Kidney (tissue), 14 donors: Measurements from ENCODE around the gene VILL. TPM values are rescaled to one million over a fixed set of nuclear protein-coding genes. Genes with fewer than 3 reads are reported as not detected.

Experiments used
- DNase-seq, 5 donors: peaks; one replicate each; pipeline ENCODE4 v3.0.0-alpha.2; 2013 to 2020
- FAIRE-seq: peaks from 2 replicates; lab custom pipeline; 2012; peaks lifted over from hg19 to GRCh38; lab: Jason Lieb, UNC
- H3K27ac ChIP-seq, 2 donors: one replicate each; pipeline ENCODE4 v1.7.0; 2013; ENCODE audit warnings: low read depth in 2 of 2, low read length in 2 of 2, inconsistent platforms in 1 of 2
- H3K27me3 ChIP-seq: one replicate; pipeline ENCODE4 v1.7.1; 2013; ENCODE audit warnings: low read length, inconsistent platforms; ENCODE audit not compliant: control insufficient read depth, insufficient read depth
- H3K36me3 ChIP-seq, 3 donors: one replicate each; pipeline versions ENCODE4 v1.7.0 to v1.7.1; 2013; ENCODE audit warnings: low read length in 3 of 3, control low read depth in 1 of 3, inconsistent platforms in 1 of 3; ENCODE audit not compliant: insufficient read depth in 3 of 3, control insufficient read depth in 2 of 3
- H3K4me1 ChIP-seq, 3 donors: one replicate each; pipeline versions ENCODE4 v1.7.0 to v1.7.1; 2013; ENCODE audit warnings: low read length in 3 of 3, inconsistent platforms in 1 of 3, low read depth in 1 of 3; ENCODE audit not compliant: control insufficient read depth in 2 of 3, insufficient read depth in 2 of 3
- H3K4me3 ChIP-seq, 3 donors: one replicate each; pipeline versions ENCODE4 v1.7.0 to v1.8.1; 2013; ENCODE audit warnings: low read length in 3 of 3, control low read depth in 1 of 3, inconsistent platforms in 1 of 3
- H3K9ac ChIP-seq, 3 donors: one replicate each; pipeline versions ENCODE4 v1.7.0 to v1.7.1; 2013; ENCODE audit warnings: low read length in 3 of 3, control low read depth in 1 of 3, inconsistent platforms in 1 of 3
- H3K9me3 ChIP-seq, 3 donors: one replicate each; pipeline versions ENCODE4 v1.7.0 to v1.7.1; 2013; ENCODE audit warnings: low read length in 3 of 3, control low read depth in 1 of 3, inconsistent platforms in 1 of 3; ENCODE audit not compliant: control insufficient read depth in 2 of 3, insufficient read depth in 1 of 3
- intact Hi-C: fragments of 100-400 bp; cut with DNase I; formaldehyde crosslinking; loops from one replicate; pipeline ENCODE4 v1.11.1; 2022
- microRNA-seq: library from miRNA; unstranded; fragments of <30 nt; microRNA quantifications from one replicate; pipeline ENCODE4 v1.2.0, GENCODE V29; 2020
- polyA plus RNA-seq: library from polyadenylated mRNA; stranded (reverse); fragments of 350-450 nt; fragmentation: Illumina TruSeq; extraction: RNeasy Lipid Tissue Mini Kit (QIAGEN cat#74804); gene quantifications from one replicate; pipeline ENCODE4 v1.2.3, GENCODE V29; 2014; ENCODE audit warnings: low read depth, low replicate concordance; ENCODE audit not compliant: insufficient read depth
- total RNA-seq: library from RNA; stranded (reverse); fragmentation: NEBNext Ultra II Directional; extraction: Animal tissue kit (Norgen Biotek cat#: 25700); gene quantifications from one replicate; pipeline ENCODE4 v1.2.1, GENCODE V29; 2021
- TF ChIP-seq, protein P1 (sequence below): IDR thresholded peaks from 3 replicates; pipeline ENCODE4 v1.5.1; 2012; ENCODE audit warnings: mild to moderate bottlenecking, moderate library complexity, borderline replicate concordance; ENCODE audit not compliant: insufficient read depth; ENCODE audit errors: extremely low read depth
- donor health status: control.
- donor health status: control.
- donor health status: control.
- donor health status: control.
- donor health status: control.
- donor health status: DM: yes; HTN: yes; CAD: no.
- donor health status: Normal renal cell carcinoma (clear cell type).

Gene VILL
- total and polyA plus RNA-seq, 2 donors from 2014 or later = 7.4 to 7.6 TPM

DNA sequence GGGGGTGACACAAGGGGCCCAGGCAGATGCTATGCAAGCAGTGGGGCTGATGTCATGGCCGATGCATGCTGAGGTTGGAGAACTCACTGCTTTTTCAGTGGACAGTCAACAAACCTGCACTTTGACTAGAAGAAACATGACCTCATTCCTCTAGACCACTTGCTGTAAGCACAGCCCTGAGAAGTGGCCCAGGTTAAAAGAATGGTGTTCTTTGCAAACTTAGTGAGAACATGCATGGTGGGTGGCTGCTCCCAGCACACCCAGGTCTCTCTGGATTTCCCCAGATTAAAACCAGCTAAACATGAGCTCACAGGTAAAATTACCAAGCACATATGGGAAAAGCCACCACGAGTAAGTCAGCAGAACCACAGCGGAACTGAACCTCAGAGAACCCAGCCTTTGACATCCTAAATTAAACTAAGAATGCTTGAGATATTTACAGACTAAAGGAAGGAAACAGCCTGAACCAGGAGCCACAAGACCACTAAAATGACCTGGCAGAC lies 64.0 kb downstream of the VILL start:
- TF ChIP-seq, protein P1, sequence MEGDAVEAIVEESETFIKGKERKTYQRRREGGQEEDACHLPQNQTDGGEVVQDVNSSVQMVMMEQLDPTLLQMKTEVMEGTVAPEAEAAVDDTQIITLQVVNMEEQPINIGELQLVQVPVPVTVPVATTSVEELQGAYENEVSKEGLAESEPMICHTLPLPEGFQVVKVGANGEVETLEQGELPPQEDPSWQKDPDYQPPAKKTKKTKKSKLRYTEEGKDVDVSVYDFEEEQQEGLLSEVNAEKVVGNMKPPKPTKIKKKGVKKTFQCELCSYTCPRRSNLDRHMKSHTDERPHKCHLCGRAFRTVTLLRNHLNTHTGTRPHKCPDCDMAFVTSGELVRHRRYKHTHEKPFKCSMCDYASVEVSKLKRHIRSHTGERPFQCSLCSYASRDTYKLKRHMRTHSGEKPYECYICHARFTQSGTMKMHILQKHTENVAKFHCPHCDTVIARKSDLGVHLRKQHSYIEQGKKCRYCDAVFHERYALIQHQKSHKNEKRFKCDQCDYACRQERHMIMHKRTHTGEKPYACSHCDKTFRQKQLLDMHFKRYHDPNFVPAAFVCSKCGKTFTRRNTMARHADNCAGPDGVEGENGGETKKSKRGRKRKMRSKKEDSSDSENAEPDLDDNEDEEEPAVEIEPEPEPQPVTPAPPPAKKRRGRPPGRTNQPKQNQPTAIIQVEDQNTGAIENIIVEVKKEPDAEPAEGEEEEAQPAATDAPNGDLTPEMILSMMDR = no peak
- intact Hi-C loops = no loop called here
- no peaks in the 10 kb centered on the region for H3K9me3 ChIP-seq
- no peak overlapping the region for H3K4me3 ChIP-seq
- no peaks in the 10 kb centered on the region for H3K4me1 ChIP-seq
- H3K9ac ChIP-seq = no peak overlapping the region
- FAIRE-seq (no peak), DNase-seq (no peak)
- no peak overlapping the region for H3K27ac ChIP-seq
- H3K27me3 ChIP-seq = no peaks in the 10 kb centered on the region
- no peaks in the 10 kb centered on the region for H3K36me3 ChIP-seq

Small RNA genes lying within 50 kb of the gene (microRNA-seq; reads per million reads assigned to microRNA genes)
- gene MIR26A1 = 16.2 reads per million, percentile 27 among the genes with 10 or more reads in this experiment

Other genes starting within 250 kb of the VILL start
- 78.3 TPM for gene CTDSPL, start 128.9 kb upstream of the VILL start, total RNA-seq
- gene CTDSPL, start 128.9 kb upstream of the VILL start, polyA plus RNA-seq = 55.9 TPM
- 50.0 TPM for gene PLCD1, start 38.9 kb downstream of the VILL start, total RNA-seq
- 39.1 TPM for gene PLCD1, start 38.9 kb downstream of the VILL start, polyA plus RNA-seq
- 3.3 TPM for gene DLEC1, start 48.4 kb downstream of the VILL start, total RNA-seq
- gene DLEC1, start 48.4 kb downstream of the VILL start, polyA plus RNA-seq = 0.52 TPM
- 90.0 TPM for gene ACAA1, start 146.3 kb downstream of the VILL start, total RNA-seq
- 566 TPM for gene ACAA1, start 146.3 kb downstream of the VILL start, polyA plus RNA-seq
- gene MYD88, start 147.9 kb downstream of the VILL start, total RNA-seq = 34.5 TPM
- 20.8 TPM for gene MYD88, start 147.9 kb downstream of the VILL start, polyA plus RNA-seq
- 40.0 TPM for gene OXSR1, start 174.8 kb downstream of the VILL start, total RNA-seq
- gene OXSR1, start 174.8 kb downstream of the VILL start, polyA plus RNA-seq = 16.7 TPM